Left cardiac atrium (tissue), 4 donors: ENCODE results near the gene VPS50. TPM values are rescaled to one million over a fixed set of nuclear protein-coding genes. Genes with fewer than 3 reads are reported as not detected.

Source experiments
- ATAC-seq, 2 donors: fragments of 200-7000 bp; cut with Tn5 transposase; one replicate each; pipeline ENCODE4 v1.9.1; 2020; ENCODE audit warnings: mild to moderate bottlenecking in 2 of 2, moderate library complexity in 2 of 2
- DNase-seq: peaks from one replicate; pipeline ENCODE4 v3.0.0-alpha.2; 2020
- intact Hi-C, 2 donors: fragments of 100-400 bp; cut with DNase I; formaldehyde crosslinking; loops; one replicate each; pipeline versions ENCODE4 v1.14.1 to v1.15.1; 2022 to 2023
- total RNA-seq, 2 donors: library from RNA; stranded (reverse); fragmentation: NEBNext Ultra II Directional; extraction: Animal tissue kit (Norgen Biotek cat#: 25700); gene quantifications; one replicate each; pipeline ENCODE4 v1.2.1, GENCODE V29; 2021
- donor health status: DM: no; HTN: yes; CAD: no.
- donor health status: DM: no; HTN: yes; CAD: no; lungs with severe emphysema.
- donor health status: DM: yes; HTN: yes; CAD: no.
- donor health status: Dilated cardiomyopathy.

VPS50 gene
- total RNA-seq, 2 donors from 2014 or later, result 15.2 to 18.1 TPM

- no peak for ATAC-seq
- intact Hi-C loops, result no loop called here
- no peak for DNase-seq
These were observed 6.0 kb downstream of the VPS50 start for GRCh38 chr7:93238131-93238530.

- intact Hi-C loops, result no loop called here
These were observed 6.6 kb downstream of the VPS50 start for GRCh38 chr7:93238748-93239147.

GRCh38 chr7:93239824-93240223 is 7.7 kb downstream of the VPS50 start:
- intact Hi-C loops, result no loop called here
- ATAC-seq, result no peak
- DNase-seq, result no peak

More at GRCh38 chr7:93238748-93239147, 6.6 kb downstream of the VPS50 start:
- ATAC-seq (no peak), DNase-seq (no peak)

GRCh38 chr7:93242106-93242505 is 9.9 kb downstream of the VPS50 start:
- no peak for DNase-seq
- intact Hi-C loops, result no loop called here
- ATAC-seq, result no peak

GRCh38 chr7:93245525-93246432 is 13.6 kb downstream of the VPS50 start:
- ATAC-seq (no peak), DNase-seq (no peak)
- intact Hi-C loops, result loop anchor here in 1 of 2 donors (5.0 kb wide), 1 partner anchor 1192 kb away; no protein-coding TSS in a partner anchor

GRCh38 chr7:93249491-93250148 is 17.5 kb downstream of the VPS50 start:
- ATAC-seq, result no peak

GRCh38 chr7:93258661-93259060 is 26.5 kb downstream of the VPS50 start:
- ATAC-seq, result no peak
- no peak for DNase-seq
- intact Hi-C loops, result no loop called here

More at GRCh38 chr7:93249491-93250148, 17.5 kb downstream of the VPS50 start:
- DNase-seq, result no peak
- intact Hi-C loops, result loop anchor here in 1 of 2 donors (5.0 kb wide), 1 partner anchor 1188 kb away; no protein-coding TSS in a partner anchor

- intact Hi-C loops, result no loop called here
- ATAC-seq, result no peak
These were observed 30.4 kb downstream of the VPS50 start for GRCh38 chr7:93262535-93262934.

GRCh38 chr7:93265220-93265619 is 33.1 kb downstream of the VPS50 start:
- no peak for DNase-seq
- ATAC-seq, result no peak
- intact Hi-C loops, result no loop called here

More at GRCh38 chr7:93262535-93262934, 30.4 kb downstream of the VPS50 start:
- DNase-seq, result no peak

GRCh38 chr7:93279541-93279940 is 47.4 kb downstream of the VPS50 start:
- no peak for ATAC-seq
- intact Hi-C loops, result no loop called here
- no peak for DNase-seq

GRCh38 chr7:93284908-93285307 is 52.7 kb downstream of the VPS50 start:
- no peak for ATAC-seq
- no peak for DNase-seq
- intact Hi-C loops, result no loop called here

- ATAC-seq (no peak), DNase-seq (no peak)
- intact Hi-C loops, result no loop called here
These were observed 61.1 kb downstream of the VPS50 start for GRCh38 chr7:93293229-93293628.

GRCh38 chr7:93298206-93298605 is 66.0 kb downstream of the VPS50 start:
- ATAC-seq (no peak), DNase-seq (no peak)
- intact Hi-C loops, result no loop called here

GRCh38 chr7:93298671-93299070 is 66.5 kb downstream of the VPS50 start:
- intact Hi-C loops, result no loop called here
- DNase-seq (no peak), ATAC-seq (no peak)

GRCh38 chr7:93301736-93302135 is 69.6 kb downstream of the VPS50 start:
- DNase-seq (no peak), ATAC-seq (no peak)
- intact Hi-C loops, result no loop called here

GRCh38 chr7:93307131-93307660 is 75.0 kb downstream of the VPS50 start:
- intact Hi-C loops, result no loop called here
- ATAC-seq (no peak), DNase-seq (no peak)

- no peak for DNase-seq
- intact Hi-C loops, result no loop called here
- ATAC-seq, result no peak
These were observed 75.8 kb downstream of the VPS50 start for GRCh38 chr7:93307943-93308342.

- no peak for DNase-seq
- intact Hi-C loops, result no loop called here
- no peak for ATAC-seq
These were observed 78.2 kb downstream of the VPS50 start for GRCh38 chr7:93310346-93310745.

GRCh38 chr7:93314449-93314848 is 82.3 kb downstream of the VPS50 start:
- intact Hi-C loops, result no loop called here

GRCh38 chr7:93315896-93316295 is 83.7 kb downstream of the VPS50 start:
- ATAC-seq, result no peak
- no peak for DNase-seq
- intact Hi-C loops, result no loop called here

More at GRCh38 chr7:93314449-93314848, 82.3 kb downstream of the VPS50 start:
- DNase-seq (no peak), ATAC-seq (no peak)
